Skin epidermis (tissue), 12 donors: ENCODE results near the gene TRPC1.
"Not testable (repeated sequence)": the region's sequence is repeated elsewhere in the genome, so short reads cannot be mapped to it uniquely, and the experiment has no call there.

ENCODE experiments used
- H3K27ac ChIP-seq, 21 experiments: fragments of 200-600 bp; sonication (generic) in 11 of 21; one replicate each; pipeline ENCODE4 v1.5.0; 2020; ENCODE audit warnings: mild to moderate bottlenecking in 3 of 21, inconsistent platforms in 2 of 21, moderate library complexity in 2 of 21
- H3K4me3 ChIP-seq, 7 experiments: fragments of 200-600 bp; sonication (generic) in 2 of 7; one replicate each; pipeline ENCODE4 v1.5.0; 2020; ENCODE audit warnings: inconsistent platforms in 2 of 7, mild to moderate bottlenecking in 2 of 7, moderate library complexity in 1 of 7

TRPC1 gene

DNA sequence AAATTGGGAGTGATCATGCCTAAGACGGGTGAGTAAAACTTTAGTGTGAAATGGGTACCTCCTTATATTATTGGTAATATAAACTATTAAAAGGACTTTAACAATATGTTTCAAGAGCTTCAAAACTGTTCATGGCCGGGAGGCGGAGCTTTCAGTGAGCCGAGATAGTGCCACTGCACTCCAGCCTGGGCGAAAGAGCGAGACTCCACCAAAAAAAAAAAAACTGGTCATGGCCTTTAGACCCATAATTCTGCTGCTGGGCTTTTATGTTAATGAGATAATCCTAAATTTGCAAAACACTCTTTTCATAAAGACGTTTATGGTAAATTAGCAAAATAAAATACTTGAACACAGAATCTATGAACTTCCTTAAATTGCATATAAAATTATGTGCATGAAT, 22.8 kb downstream of the TRPC1 start:
- H3K27ac ChIP-seq, result no peak overlapping the region

DNA sequence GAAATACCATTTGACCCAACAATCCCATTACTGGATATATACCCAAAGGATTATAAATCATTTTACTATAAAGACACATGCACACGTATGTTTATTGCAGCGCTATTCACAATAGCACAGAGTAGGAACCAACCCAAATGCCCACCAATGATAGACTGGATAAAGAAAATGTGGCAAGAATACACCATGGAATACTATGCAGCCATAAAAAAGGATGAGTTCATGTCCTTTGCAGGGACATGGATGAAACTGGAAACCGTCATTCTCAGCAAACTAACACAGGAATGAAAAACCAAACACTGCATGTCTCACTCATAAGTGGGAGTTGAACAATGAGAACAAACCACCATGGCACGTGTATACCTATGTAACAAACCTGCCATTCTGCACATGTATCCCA, 26.7 kb downstream of the TRPC1 start:
- not testable (repeated sequence) for H3K4me3 ChIP-seq, H3K27ac ChIP-seq

More for the DNA sequence above, 22.8 kb downstream of the TRPC1 start:
- H3K4me3 ChIP-seq, result no peak overlapping the region

DNA sequence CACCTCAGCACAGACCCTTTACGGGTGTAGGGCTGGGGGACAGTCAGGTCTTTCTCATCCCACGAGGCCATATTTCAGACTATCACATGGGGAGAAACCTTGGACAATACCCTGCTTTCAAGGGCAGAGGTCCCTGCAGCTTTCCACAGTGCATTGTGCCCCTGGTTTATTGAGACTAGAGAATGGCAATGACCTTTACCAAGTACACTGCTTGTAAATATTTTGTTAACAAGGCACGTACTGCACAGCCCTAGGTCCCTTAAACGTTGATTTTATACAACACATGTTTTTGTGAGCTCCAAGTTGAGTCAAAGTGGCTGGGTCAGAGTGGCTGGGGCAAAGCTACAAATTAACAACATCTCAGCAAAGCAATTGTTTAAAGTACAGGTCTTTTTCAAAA, 28.8 kb downstream of the TRPC1 start:
- not testable (repeated sequence) for H3K27ac ChIP-seq, H3K4me3 ChIP-seq

DNA sequence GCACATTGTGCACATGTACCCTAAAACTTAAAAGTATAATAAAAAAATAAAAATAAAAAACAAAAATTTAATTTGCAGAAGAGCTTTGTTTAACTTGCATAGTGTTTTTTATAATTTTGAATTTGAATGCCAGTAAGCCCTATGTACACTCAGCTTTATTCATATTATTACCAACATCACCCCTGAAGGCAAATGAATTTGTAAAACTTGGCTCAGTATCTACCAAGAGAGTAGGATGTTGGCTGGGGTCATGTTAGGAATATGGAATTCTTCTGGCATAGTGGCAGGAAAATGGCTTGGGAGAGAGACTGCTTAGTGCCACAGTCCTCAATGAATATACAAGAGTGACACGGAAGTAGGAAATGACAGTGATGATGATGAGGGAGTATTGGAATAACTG, 30.7 kb downstream of the TRPC1 start:
- Histone ChIP-seq H3K27ac (no peak overlapping the region), H3K4me3 (no peak overlapping the region)

DNA sequence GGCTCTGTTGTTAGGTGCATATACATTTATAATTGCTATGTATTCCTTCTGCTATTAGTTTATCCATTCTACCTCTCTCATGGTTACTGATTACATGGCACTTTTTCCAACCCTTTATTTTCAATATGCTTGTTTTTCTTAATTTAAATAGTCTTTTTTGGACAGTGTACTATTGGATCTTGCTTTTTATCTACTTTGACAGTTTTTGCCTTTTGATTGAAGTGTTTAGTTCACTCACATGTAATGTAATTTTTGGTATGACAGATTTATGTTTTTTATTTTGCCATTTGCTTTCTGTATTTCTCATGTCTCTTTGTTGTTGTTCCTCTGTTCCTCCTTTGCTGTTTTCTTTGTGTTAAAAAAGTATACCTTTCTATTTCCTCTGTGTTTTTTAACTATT, 44.5 kb downstream of the TRPC1 start:
- no peak overlapping the region for H3K27ac ChIP-seq

DNA sequence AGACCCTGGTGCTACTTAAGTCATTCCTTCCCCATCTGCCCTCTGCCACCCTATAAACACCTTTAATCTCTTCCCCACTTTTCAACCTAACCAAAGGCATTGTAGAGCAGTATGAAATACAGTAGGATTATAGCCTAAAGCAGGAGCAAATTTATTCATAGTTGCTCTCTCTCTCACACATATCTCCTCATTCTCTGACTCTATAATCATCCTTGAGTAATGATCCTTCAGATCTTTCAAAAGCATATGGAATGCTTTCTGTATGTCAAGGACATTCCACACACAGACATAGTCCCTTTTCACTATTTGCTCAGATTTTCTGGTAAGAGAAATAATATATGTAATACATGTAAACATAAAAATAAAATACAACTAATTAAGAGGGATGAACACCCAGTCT, 54.1 kb downstream of the TRPC1 start:
- Histone ChIP-seq H3K4me3 (no peak overlapping the region), H3K27ac (no peak overlapping the region)

More for the DNA sequence above, 44.5 kb downstream of the TRPC1 start:
- H3K4me3 ChIP-seq, result no peak overlapping the region

- Histone ChIP-seq H3K4me3 (no peak overlapping the region), H3K27ac (no peak overlapping the region)
Measured at GRCh38 chr3:142778541-142778940, 54.7 kb downstream of the TRPC1 start.

GRCh38 chr3:142779591-142779990, 55.8 kb downstream of the TRPC1 start:
- no peak overlapping the region for H3K4me3 ChIP-seq
- H3K27ac ChIP-seq, result no peak overlapping the region

GRCh38 chr3:142782616-142783015, 58.8 kb downstream of the TRPC1 start:
- H3K4me3 ChIP-seq, result no peak overlapping the region
- H3K27ac ChIP-seq, result no peak overlapping the region

DNA sequence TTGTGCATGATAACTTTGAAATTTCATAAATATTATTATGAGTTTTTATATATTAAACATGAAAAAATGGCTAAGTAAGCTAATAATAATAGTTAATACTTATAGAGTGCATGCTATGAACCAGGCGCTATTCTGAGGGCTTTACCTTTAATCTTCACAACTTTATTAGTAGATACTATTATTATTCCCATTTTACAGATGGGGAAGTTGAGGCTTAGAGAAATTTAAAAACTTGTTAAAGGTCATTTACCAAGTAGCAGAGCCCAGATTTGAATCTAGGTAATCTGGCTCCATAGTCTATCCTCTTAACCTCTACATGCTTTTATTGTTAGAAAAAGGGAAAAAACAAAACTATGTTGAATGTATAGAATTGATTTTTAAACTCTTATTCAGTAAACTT, 60.4 kb downstream of the TRPC1 start:
- no peak overlapping the region for H3K4me3 ChIP-seq
- no peak overlapping the region for H3K27ac ChIP-seq

DNA sequence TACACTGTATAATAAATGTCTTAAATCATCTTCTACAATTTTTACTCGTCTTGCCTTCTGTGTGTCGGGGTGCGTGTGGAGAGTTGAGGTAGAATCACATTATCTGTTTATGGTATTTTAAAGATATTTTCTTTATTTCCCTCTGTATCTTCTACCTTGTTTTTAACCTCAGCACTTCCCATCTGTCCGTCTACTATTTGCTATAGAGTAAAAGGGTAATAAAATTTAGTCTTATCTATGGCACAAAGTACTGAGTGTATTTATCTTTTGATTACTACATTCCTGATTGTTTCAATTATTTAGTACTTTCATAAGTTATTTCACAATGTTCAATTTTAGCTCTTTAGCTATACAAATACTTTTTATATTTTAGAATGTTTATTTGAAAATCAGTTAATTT, 62.2 kb downstream of the TRPC1 start:
- no peak overlapping the region for H3K27ac ChIP-seq
- H3K4me3 ChIP-seq, result no peak overlapping the region

DNA sequence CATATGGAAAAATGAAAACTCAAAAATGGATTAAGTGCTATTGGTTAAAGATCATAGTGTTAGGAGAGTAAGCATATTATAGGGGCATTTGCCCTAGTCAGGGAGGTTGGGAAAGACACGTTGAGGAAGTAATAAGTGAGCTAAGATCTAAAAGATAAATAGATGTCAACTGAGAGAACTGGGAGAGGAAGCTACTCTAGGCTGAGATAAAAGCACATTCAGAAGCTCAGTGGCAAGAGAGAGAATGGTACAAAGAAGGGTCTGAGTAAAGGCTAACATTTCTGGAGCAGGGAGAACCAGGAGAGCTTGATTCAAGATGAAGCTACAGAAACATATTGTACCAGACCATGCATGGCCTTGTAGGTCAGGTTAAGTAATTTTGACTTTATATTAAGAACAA, 63.9 kb downstream of the TRPC1 start:
- Histone ChIP-seq H3K27ac (no peak overlapping the region), H3K4me3 (no peak overlapping the region)

- H3K27ac ChIP-seq, result no peak overlapping the region
- H3K4me3 ChIP-seq, result no peak overlapping the region
Measured at GRCh38 chr3:142794508-142794907, 70.7 kb downstream of the TRPC1 start.

- Histone ChIP-seq H3K27ac (no peak overlapping the region), H3K4me3 (no peak overlapping the region)
Measured at GRCh38 chr3:142795332-142795731, 71.5 kb downstream of the TRPC1 start.

- Histone ChIP-seq H3K27ac (no peak overlapping the region), H3K4me3 (no peak overlapping the region)
Measured at GRCh38 chr3:142796823-142797222, 73.0 kb downstream of the TRPC1 start.

DNA sequence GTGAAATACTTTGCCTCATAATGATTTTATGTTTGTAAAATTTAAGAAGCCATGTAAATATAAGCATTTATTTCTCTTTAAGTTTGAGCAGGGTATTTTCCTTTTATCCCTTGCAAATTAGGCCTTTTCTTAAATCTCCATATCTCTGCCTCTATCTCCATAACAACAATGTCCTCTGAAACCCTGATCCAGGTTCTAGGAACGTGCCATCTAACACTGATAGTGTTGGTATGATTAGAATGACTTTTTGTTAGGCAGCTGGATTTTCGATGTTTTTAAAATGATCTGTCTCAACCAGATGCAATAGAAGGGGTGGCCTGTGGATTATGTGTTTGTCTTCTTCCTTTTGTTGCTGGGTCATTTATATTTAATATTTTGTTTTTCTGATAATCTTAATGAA, 77.9 kb downstream of the TRPC1 start:
- H3K4me3 ChIP-seq, result no peak overlapping the region
- no peak overlapping the region for H3K27ac ChIP-seq

GRCh38 chr3:142802891-142803290, 79.1 kb downstream of the TRPC1 start:
- H3K27ac ChIP-seq, result no peak overlapping the region
- no peak overlapping the region for H3K4me3 ChIP-seq

DNA sequence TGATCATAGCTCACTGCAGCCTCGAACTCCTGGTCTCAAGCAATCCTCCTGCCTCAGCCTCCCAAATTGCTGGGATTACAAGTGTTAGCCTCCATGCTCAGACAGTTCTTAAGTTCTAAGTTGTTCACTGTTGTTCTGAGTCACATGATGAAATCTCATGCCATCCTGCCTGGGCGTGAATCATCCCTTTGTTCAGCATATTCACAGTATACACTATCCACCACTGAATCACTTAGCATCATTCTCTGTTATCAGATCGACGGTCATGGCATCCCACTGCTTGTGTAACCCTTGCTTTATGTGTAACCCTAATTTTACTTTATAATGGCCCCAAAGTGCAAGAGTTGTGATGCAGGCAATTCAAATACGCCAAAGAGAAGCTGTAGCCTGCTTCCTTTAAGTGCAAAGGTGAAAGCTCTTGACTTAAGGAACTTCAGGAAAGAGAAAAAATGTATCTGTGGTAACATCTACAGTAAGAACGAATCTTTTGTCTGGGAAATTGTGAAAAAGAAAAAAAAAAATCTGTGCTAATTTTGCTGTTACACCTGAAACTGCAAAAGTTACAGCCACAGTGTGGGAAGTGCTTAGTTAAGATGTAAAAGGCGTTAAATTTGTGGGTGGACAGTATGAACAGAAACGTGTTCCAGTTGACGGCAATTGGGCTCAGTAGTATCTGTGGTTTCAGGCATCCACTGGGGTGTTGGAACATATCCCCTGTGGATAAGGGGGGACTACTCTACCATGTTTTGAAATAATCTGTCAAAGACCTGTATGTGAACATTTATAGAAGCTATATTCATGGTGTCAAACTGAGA, 84.5 kb downstream of the TRPC1 start:
- Histone ChIP-seq H3K4me3 (no peak overlapping the region), H3K27ac (no peak overlapping the region)

DNA sequence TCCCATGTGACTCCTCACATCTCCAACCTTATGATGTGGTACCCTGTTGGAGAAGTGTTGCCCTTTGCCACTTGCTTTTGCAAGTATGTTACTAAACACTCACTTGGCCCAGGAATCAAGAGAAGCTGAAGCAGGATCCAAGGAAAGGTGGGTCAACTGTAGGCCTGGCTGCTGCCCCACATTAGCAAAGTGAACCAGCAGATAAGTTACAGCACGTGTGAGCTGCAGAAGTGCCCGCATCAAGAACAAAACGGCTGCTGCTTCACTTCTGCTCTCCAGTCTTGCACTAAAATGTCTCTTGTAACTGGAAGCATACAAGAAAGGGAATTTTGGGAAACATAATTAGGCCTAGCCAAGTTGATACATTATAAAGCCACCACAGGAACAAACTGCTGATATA, 85.4 kb downstream of the TRPC1 start:
- Histone ChIP-seq H3K27ac (no peak overlapping the region), H3K4me3 (no peak overlapping the region)

DNA sequence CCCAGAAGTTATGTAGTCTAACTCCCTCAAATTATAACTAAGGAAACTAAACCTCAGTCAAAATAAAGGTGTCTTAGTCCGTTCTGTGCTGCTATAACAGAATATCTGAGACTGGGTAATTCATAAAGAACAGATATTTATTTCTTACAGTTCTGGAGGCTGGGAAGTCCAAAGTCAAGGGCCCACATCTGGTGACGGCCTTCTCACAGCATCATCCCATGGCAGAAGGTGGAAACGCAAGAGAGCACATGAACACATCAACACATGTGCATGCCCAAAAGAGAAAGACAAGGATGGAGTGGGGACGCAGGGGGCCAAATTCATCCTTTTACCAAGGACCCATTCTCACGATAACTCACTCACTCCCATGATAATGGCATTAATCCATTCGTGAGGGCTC, 92.0 kb downstream of the TRPC1 start:
- Histone ChIP-seq H3K27ac (no peak overlapping the region), H3K4me3 (no peak overlapping the region)

- no peak overlapping the region for H3K4me3 ChIP-seq
- H3K27ac ChIP-seq, result no peak overlapping the region
Measured at GRCh38 chr3:142817356-142817755, 93.5 kb downstream of the TRPC1 start.

- Histone ChIP-seq H3K27ac (no peak overlapping the region), H3K4me3 (no peak overlapping the region)
Measured at GRCh38 chr3:142817897-142818296, 94.1 kb downstream of the TRPC1 start.
